IPS-11a (cell line): ENCODE measurements around the gene NDUFC2.
"Not testable (repeated sequence)": the region's sequence is repeated elsewhere in the genome, so short reads cannot be mapped to it uniquely, and the experiment has no call there.

Experiments
- H3K4me3 ChIP-seq: one replicate; pipeline ENCODE4 v1.5.1; 2013; ENCODE audit warnings: low read depth, low read length, control low read depth

Gene NDUFC2

GRCh38 chr11:78080084-78080817 is 589 bp upstream of the NDUFC2 start:
- H3K4me3 ChIP-seq: peak overlapping the region; percentile 99

GRCh38 chr11:78078218-78079167 is 1.2 kb downstream of the NDUFC2 start:
- peak overlapping the region; percentile 99 for H3K4me3 ChIP-seq

- not testable (repeated sequence) for H3K4me3 ChIP-seq
Measured at GRCh38 chr11:78077592-78077991, 2.1 kb downstream of the NDUFC2 start.

- no peak overlapping the region for H3K4me3 ChIP-seq
Measured at GRCh38 chr11:78076733-78077403, 2.8 kb downstream of the NDUFC2 start.

GRCh38 chr11:78074756-78075155 is 4.9 kb downstream of the NDUFC2 start:
- H3K4me3 ChIP-seq: no peak overlapping the region

GRCh38 chr11:78072455-78072854 is 7.2 kb downstream of the NDUFC2 start:
- H3K4me3 ChIP-seq: no peak overlapping the region

- no peak overlapping the region for H3K4me3 ChIP-seq
Measured at GRCh38 chr11:78071717-78072116, 7.9 kb downstream of the NDUFC2 start.

- no peak overlapping the region for H3K4me3 ChIP-seq
Measured at GRCh38 chr11:78070621-78071020, 9.0 kb downstream of the NDUFC2 start.

GRCh38 chr11:78069465-78069864 is 10.2 kb downstream of the NDUFC2 start:
- H3K4me3 ChIP-seq: no peak overlapping the region

GRCh38 chr11:78067704-78068103 is 12.0 kb downstream of the NDUFC2 start:
- H3K4me3 ChIP-seq: no peak overlapping the region

GRCh38 chr11:78066471-78066870 is 13.2 kb downstream of the NDUFC2 start:
- H3K4me3 ChIP-seq: no peak overlapping the region

- no peak overlapping the region for H3K4me3 ChIP-seq
Measured at GRCh38 chr11:78065203-78065602, 14.5 kb downstream of the NDUFC2 start.

- no peak within 1 kb of the TSS for H3K4me3 ChIP-seq
Measured at GRCh38 chr11:78063440-78064181, 16.1 kb downstream of the NDUFC2 start, which contains the start of gene THRSP. TSS of gene THRSP (plus strand) at chr11:78063861. CDS start at chr11:78063882, 21 bp downstream.

- H3K4me3 ChIP-seq: no peak overlapping the region
Measured at GRCh38 chr11:78062671-78063070, 17.0 kb downstream of the NDUFC2 start.

GRCh38 chr11:78061921-78062311 is 17.7 kb downstream of the NDUFC2 start:
- no peak overlapping the region for H3K4me3 ChIP-seq

- H3K4me3 ChIP-seq: no peak overlapping the region
Measured at GRCh38 chr11:78061088-78061920, 18.4 kb downstream of the NDUFC2 start.

GRCh38 chr11:78060533-78060932 is 19.1 kb downstream of the NDUFC2 start:
- H3K4me3 ChIP-seq: no peak overlapping the region

GRCh38 chr11:78059749-78060328 is 19.8 kb downstream of the NDUFC2 start:
- H3K4me3 ChIP-seq: not testable (repeated sequence)

- H3K4me3 ChIP-seq: no peak overlapping the region
Measured at GRCh38 chr11:78057462-78058055, 22.1 kb downstream of the NDUFC2 start.
